SK-N-SH (cell line): ENCODE measurements around the gene AZU1.

Experiments
- CTCF ChIP-seq: fragments of 200-600 bp; sonication (generic); IDR thresholded peaks from 2 replicates; pipeline ENCODE4 v1.6.1; 2017; ENCODE audit warnings: antibody characterized with exemption, mild to moderate bottlenecking, moderate library complexity
- EP300 ChIP-seq, 2 experiments: IDR thresholded peaks; 2 replicates each; pipeline versions ENCODE4 v1.4.0 to v1.6.1; 2012; ENCODE audit warnings: borderline replicate concordance in 1 of 2, low read depth in 1 of 2, low read length in 1 of 2
- EZH2phosphoT487 ChIP-seq: fragments of 200-600 bp; sonication (generic); IDR thresholded peaks from 2 replicates; pipeline ENCODE4 v1.6.1; 2017; ENCODE audit warnings: low read depth, mixed run types, mild to moderate bottlenecking, antibody characterized with exemption, moderate library complexity, borderline replicate concordance
- FOXJ3 ChIP-seq: sonication (generic); formaldehyde crosslinking; IDR thresholded peaks from 2 replicates; pipeline ENCODE4 v1.5.1; 2020; ENCODE audit warnings: mild to moderate bottlenecking, missing genetic modification reagents
- GATA2 ChIP-seq: sonication (generic); formaldehyde crosslinking; IDR thresholded peaks from 2 replicates; pipeline ENCODE4 v1.5.0; 2020; ENCODE audit warnings: mild to moderate bottlenecking, missing genetic modification reagents
- JUND ChIP-seq: IDR thresholded peaks from 2 replicates; pipeline ENCODE4 v1.4.0; 2012
- MEF2A ChIP-seq: IDR thresholded peaks from 2 replicates; pipeline ENCODE4 v1.4.0; 2012; ENCODE audit warnings: low read depth, borderline replicate concordance
- POLR2AphosphoS5 ChIP-seq: IDR thresholded peaks from 2 replicates; pipeline ENCODE4 v1.6.1; 2012; ENCODE audit warnings: low read depth, low read length
- RAD21 ChIP-seq: IDR thresholded peaks from 2 replicates; pipeline ENCODE4 v1.6.1; 2012; ENCODE audit warnings: mild to moderate bottlenecking, low read length
- TAF1 ChIP-seq: IDR thresholded peaks from 2 replicates; pipeline ENCODE4 v1.6.1; 2012; ENCODE audit warnings: low read depth, mild to moderate bottlenecking, low read length, moderate library complexity, borderline replicate concordance

- TF ChIP-seq GATA2 (no peak), POLR2AphosphoS5 (no peak), CTCF (no peak), EZH2phosphoT487 (no peak), JUND (no peak), RAD21 (no peak), TAF1 (no peak), FOXJ3 (CRISPR knock-in tag) (no peak), EP300 (IDR thresholded peaks at IDR 0.05; ENCODE audit: borderline replicate concordance in 1 of 2, low read depth in 1 of 2, low read length in 1 of 2) (no peak), MEF2A (no peak)
Observed at GRCh38 chr19:850979-851335, 23.3 kb downstream of the AZU1 start.
